ENCODE results near the gene ZNF423. TPM values are rescaled to one million over a fixed set of nuclear protein-coding genes. Genes with fewer than 3 reads are reported as not detected.

The ZNF423 gene
- total RNA-seq, 4 donors from 2014 or later, result 0.72 to 5.9 (median 1.1) TPM

GRCh38 chr16:49440156-49441065 lies 415.5 kb downstream of the ZNF423 start:
- intact Hi-C loops (cut with DNase I), result no loop called here
- Histone ChIP-seq H3K27ac (no peak overlapping the region), H3K36me3 (no peaks in the 10 kb centered on the region), H3K9me3 (no peaks in the 10 kb centered on the region), H3K27me3 (peaks cover 0 to 11% (median 0%) of the 10 kb centered on the region in 4 donors), H3K4me3 (no peak overlapping the region), H3K4me1 (peaks cover 0 to 20% (median 0%) of the 10 kb centered on the region in 3 donors)
- DNase-seq, result no peak
- no peak for TF ChIP-seq POLR2A (IDR thresholded peaks at IDR 0.05)
- TF ChIP-seq, protein P1, sequence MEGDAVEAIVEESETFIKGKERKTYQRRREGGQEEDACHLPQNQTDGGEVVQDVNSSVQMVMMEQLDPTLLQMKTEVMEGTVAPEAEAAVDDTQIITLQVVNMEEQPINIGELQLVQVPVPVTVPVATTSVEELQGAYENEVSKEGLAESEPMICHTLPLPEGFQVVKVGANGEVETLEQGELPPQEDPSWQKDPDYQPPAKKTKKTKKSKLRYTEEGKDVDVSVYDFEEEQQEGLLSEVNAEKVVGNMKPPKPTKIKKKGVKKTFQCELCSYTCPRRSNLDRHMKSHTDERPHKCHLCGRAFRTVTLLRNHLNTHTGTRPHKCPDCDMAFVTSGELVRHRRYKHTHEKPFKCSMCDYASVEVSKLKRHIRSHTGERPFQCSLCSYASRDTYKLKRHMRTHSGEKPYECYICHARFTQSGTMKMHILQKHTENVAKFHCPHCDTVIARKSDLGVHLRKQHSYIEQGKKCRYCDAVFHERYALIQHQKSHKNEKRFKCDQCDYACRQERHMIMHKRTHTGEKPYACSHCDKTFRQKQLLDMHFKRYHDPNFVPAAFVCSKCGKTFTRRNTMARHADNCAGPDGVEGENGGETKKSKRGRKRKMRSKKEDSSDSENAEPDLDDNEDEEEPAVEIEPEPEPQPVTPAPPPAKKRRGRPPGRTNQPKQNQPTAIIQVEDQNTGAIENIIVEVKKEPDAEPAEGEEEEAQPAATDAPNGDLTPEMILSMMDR (IDR thresholded peaks at IDR 0.05), result no peak
- 66 to 71% methylated on average over 7 to 15 of the region's 20 CpGs for WGBS, 2 donors

DNA sequence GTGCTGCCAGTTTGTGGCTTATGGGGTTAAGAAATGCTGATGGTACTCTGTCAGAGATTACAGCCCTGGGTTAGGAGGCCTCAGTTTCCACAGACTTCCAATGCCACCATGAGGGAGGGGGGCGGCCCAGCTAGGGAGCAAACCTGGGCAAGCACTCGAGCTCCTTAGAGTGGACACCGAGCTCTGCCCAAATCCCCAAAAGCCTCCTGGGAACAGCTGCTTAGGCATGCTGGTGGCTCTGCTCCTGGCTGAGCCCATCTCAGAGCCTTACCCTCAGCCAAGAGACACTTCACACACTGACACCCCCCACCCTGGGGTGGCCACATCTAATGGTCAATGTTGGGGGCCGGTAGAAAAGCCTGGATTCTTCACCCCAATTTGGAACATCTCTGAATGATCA lies 416.2 kb downstream of the ZNF423 start:
- no peak overlapping the region for H3K4me3 ChIP-seq
- no peak overlapping the region for H3K27ac ChIP-seq
- intact Hi-C loops (cut with DNase I), result no loop called here
- no peaks in the 10 kb centered on the region for H3K9me3 ChIP-seq
- 83 to 84% methylated on average over 3 to 4 of the region's 4 CpGs for WGBS, 2 donors
- peaks cover 0 to 20% (median 0%) of the 10 kb centered on the region in 3 donors for H3K4me1 ChIP-seq
- peaks cover 0 to 11% (median 0%) of the 10 kb centered on the region in 4 donors for H3K27me3 ChIP-seq
- no peak for TF ChIP-seq POLR2A (IDR thresholded peaks at IDR 0.05)
- TF ChIP-seq, protein P1 (IDR thresholded peaks at IDR 0.05), result no peak
- DNase-seq, result no peak
- H3K36me3 ChIP-seq, result no peaks in the 10 kb centered on the region

DNA sequence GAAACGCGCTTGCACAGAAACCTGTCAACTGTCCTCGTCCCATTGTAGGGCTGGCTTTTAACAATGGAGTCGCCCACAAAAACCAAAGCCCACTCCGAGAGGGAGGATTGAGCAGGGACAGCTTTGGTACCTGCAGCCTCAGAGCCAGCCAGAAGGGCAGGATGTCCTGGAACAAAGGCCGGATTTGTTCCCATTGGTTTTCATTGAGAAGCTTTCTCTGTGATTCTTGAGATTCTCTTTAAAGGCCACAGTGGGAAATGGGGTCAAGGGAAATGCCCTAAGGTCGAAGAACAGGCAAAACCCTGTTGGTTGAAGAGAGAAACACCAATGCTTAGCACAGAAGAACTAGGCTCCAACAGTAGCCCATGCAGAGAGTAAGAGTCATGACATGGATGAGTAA lies 416.9 kb downstream of the ZNF423 start:
- Histone ChIP-seq H3K27me3 (peaks cover 0 to 11% (median 0%) of the 10 kb centered on the region in 4 donors), H3K27ac (no peak overlapping the region), H3K4me1 (peaks cover 0 to 20% (median 0%) of the 10 kb centered on the region in 3 donors), H3K4me3 (no peak overlapping the region), H3K36me3 (no peaks in the 10 kb centered on the region), H3K9me3 (no peaks in the 10 kb centered on the region)
- WGBS, 2 donors, result 55 to 76% methylated on average over 6 to 7 of the region's 7 CpGs
- DNase-seq, result no peak
- TF ChIP-seq, protein P1 (IDR thresholded peaks at IDR 0.05), result no peak
- no peak for TF ChIP-seq POLR2A (IDR thresholded peaks at IDR 0.05)
- intact Hi-C loops (cut with DNase I), result no loop called here

Small RNA genes lying within 50 kb of the gene (small RNA-seq; reads per million reads assigned to genes)
- gene MRPS21P7, result 0 reads per million in 4 donors
- gene MRPS21P8, result 0 reads per million in 4 donors

Other genes starting within 250 kb of the ZNF423 start
- gene CNEP1R1, start 169.1 kb upstream of the ZNF423 start, total RNA-seq, result 10 to 100 TPM; 14.1 to 18.4 (median 14.9) TPM
- 10 to 100 TPM; 13.7 to 31.2 (median 16.4) TPM for gene HEATR3, start 209.9 kb upstream of the ZNF423 start, total RNA-seq